ENCODE data around the gene OFD1.

DNA sequence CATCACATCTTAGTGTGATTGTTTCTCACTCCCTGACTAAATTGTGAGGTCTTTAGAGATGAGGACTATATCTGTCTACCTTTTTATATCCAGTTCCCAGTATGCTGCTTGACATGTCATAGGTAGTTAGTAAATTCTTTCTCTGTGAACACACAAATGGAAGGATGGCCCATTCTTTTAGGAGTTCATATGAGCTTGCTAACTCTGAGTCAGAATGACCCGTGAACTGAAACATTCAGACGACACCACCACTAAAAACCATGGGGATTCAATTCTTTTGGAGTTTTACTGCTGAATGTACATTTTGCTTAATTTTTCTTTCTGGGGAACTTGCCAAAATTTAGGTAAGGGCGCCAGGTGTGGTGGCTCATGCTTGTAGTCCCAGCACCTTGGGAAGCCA lies 13.9 kb downstream of the OFD1 start:
- TF ChIP-seq, protein P1, sequence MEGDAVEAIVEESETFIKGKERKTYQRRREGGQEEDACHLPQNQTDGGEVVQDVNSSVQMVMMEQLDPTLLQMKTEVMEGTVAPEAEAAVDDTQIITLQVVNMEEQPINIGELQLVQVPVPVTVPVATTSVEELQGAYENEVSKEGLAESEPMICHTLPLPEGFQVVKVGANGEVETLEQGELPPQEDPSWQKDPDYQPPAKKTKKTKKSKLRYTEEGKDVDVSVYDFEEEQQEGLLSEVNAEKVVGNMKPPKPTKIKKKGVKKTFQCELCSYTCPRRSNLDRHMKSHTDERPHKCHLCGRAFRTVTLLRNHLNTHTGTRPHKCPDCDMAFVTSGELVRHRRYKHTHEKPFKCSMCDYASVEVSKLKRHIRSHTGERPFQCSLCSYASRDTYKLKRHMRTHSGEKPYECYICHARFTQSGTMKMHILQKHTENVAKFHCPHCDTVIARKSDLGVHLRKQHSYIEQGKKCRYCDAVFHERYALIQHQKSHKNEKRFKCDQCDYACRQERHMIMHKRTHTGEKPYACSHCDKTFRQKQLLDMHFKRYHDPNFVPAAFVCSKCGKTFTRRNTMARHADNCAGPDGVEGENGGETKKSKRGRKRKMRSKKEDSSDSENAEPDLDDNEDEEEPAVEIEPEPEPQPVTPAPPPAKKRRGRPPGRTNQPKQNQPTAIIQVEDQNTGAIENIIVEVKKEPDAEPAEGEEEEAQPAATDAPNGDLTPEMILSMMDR (IDR thresholded peaks at IDR 0.05) = no peak
- no peak for TF ChIP-seq POLR2A (IDR thresholded peaks at IDR 0.05)
